C4-2B (cell line): Measurements from ENCODE around the gene KCNMA1.

Experiments used
- ZFX ChIP-seq: fragments of 450-650 bp; IDR thresholded peaks from 2 replicates; pipeline ENCODE4 v1.6.1; 2017
- TF ChIP-seq, protein P1 (sequence below): fragments of 450-650 bp; conservative IDR thresholded peaks from 2 replicates; pipeline ENCODE4 v1.5.1; 2017; ENCODE audit warnings: mild to moderate bottlenecking

- TF ChIP-seq, protein P1, sequence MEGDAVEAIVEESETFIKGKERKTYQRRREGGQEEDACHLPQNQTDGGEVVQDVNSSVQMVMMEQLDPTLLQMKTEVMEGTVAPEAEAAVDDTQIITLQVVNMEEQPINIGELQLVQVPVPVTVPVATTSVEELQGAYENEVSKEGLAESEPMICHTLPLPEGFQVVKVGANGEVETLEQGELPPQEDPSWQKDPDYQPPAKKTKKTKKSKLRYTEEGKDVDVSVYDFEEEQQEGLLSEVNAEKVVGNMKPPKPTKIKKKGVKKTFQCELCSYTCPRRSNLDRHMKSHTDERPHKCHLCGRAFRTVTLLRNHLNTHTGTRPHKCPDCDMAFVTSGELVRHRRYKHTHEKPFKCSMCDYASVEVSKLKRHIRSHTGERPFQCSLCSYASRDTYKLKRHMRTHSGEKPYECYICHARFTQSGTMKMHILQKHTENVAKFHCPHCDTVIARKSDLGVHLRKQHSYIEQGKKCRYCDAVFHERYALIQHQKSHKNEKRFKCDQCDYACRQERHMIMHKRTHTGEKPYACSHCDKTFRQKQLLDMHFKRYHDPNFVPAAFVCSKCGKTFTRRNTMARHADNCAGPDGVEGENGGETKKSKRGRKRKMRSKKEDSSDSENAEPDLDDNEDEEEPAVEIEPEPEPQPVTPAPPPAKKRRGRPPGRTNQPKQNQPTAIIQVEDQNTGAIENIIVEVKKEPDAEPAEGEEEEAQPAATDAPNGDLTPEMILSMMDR: no peak
- TF ChIP-seq ZFX: no peak
These were observed 450.1 kb downstream of the KCNMA1 start for GRCh38 chr10:77187376-77187999.
